Choroid plexus epithelial cell (primary cell): Measurements from ENCODE around the gene PINLYP.
A peak's percentile ranks its signal among the peaks of the same experiment; 100 is the strongest.

Experiments used
- DNase-seq: peaks from one replicate; pipeline ENCODE4 v3.0.0-alpha.2; 2010; ENCODE audit warnings: low read depth
- H3K4me3 ChIP-seq: 2 replicates; pipeline ENCODE4 v1.5.1; 2011; ENCODE audit warnings: low read depth, mild to moderate bottlenecking, control low read depth, low read length, moderate library complexity
- TF ChIP-seq, protein P1 (sequence below): conservative IDR thresholded peaks from 2 replicates; pipeline ENCODE4 v1.5.1; 2011; ENCODE audit warnings: low read depth, mild to moderate bottlenecking, control low read depth, inconsistent platforms, low read length, moderate library complexity

Gene PINLYP

DNA sequence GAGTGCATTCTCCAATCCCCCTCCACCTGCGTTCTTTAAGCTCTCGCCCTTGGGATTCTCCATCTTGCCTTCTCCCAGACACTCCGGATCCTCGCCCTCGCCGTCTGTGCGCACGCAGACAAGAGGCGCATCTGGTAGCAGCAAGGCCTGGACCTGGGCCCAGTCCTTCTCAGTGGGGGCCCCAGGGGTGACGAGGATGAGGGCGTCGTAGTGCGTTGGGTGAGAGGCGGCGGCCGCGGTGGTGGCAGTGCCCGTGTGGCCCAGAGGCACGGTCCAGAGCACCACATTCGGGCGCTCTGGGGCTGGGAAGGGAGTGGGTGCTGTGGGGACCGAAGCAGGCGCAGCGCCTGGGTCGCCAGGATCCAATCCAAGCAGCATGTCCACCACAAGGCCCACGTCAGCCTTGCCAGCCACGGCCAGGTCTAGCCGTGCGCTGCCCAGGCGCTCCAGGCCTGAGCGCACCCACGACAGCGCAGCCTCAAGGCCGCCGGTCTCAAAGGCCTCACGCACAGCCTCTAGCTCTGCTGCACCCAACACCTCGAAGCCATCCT is 17.3 kb downstream of the PINLYP start:
- no peak for DNase-seq
- no peak overlapping the region for H3K4me3 ChIP-seq

GRCh38 chr19:43594081-43594697 is 18.6 kb downstream of the PINLYP start:
- peak overlapping the region; percentile 85 for H3K4me3 ChIP-seq
- TF ChIP-seq, protein P1, sequence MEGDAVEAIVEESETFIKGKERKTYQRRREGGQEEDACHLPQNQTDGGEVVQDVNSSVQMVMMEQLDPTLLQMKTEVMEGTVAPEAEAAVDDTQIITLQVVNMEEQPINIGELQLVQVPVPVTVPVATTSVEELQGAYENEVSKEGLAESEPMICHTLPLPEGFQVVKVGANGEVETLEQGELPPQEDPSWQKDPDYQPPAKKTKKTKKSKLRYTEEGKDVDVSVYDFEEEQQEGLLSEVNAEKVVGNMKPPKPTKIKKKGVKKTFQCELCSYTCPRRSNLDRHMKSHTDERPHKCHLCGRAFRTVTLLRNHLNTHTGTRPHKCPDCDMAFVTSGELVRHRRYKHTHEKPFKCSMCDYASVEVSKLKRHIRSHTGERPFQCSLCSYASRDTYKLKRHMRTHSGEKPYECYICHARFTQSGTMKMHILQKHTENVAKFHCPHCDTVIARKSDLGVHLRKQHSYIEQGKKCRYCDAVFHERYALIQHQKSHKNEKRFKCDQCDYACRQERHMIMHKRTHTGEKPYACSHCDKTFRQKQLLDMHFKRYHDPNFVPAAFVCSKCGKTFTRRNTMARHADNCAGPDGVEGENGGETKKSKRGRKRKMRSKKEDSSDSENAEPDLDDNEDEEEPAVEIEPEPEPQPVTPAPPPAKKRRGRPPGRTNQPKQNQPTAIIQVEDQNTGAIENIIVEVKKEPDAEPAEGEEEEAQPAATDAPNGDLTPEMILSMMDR, result no peak
- no peak for DNase-seq

More for the DNA sequence above, 17.3 kb downstream of the PINLYP start:
- TF ChIP-seq, protein P1, result no peak

- TF ChIP-seq, protein P1, result peak; percentile 97
- H3K4me3 ChIP-seq, result peak overlapping the region; percentile 85
- peak; percentile 86 for DNase-seq
These were observed 19.4 kb downstream of the PINLYP start for GRCh38 chr19:43594710-43595604.

- TF ChIP-seq, protein P1, result no peak
- H3K4me3 ChIP-seq, result peak overlapping the region; percentile 85
These were observed 20.0 kb downstream of the PINLYP start for GRCh38 chr19:43595605-43595998.

GRCh38 chr19:43595999-43596841 is 20.6 kb downstream of the PINLYP start, which contains the start of the genes IRGQ and ZNF576:
IRGQ (minus strand) TSS chr19:43596134; CDS start chr19:43595338, 796 bp downstream.
ZNF576 (plus strand) TSS chr19:43596595; CDS start chr19:43597109, 514 bp downstream.
- TF ChIP-seq, protein P1, result peak; percentile 23
- H3K4me3 ChIP-seq, result peak within 1 kb of the TSS; percentile 85
- DNase-seq, result peak; percentile 100

More at GRCh38 chr19:43595605-43595998, 20.0 kb downstream of the PINLYP start:
- DNase-seq, result no peak

DNA sequence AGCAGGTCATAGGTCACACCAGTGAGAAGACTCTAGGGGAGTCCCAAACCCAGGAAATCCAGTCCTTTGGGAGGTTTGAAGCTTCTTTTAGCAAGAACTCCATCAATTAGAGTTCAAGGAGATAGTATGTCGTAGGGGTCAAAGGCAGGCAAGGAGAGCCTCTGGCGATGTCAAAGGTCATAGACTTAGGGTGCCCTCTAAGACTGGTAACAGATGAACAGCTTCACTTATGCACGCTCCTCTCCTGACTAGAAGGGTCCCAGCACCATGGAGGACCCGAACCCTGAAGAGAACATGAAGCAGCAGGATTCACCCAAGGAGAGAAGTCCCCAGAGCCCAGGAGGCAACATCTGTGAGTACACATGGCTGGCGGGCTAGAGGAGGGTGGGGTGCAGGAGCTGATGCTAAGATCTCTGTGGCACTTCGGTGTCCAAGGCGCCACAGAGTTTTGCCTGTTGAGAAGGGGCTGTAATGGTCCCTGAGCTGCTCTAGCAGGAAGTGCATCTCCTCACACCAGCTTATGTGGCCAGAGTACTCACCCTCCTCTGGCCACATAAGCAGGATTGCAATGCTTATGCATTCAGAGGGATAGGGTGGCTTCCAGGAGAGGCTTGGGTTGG is 21.4 kb downstream of the PINLYP start:
- TF ChIP-seq, protein P1, result no peak

More for the DNA sequence above, 21.4 kb downstream of the PINLYP start:
- DNase-seq, result peak; percentile 13
- H3K4me3 ChIP-seq, result peak overlapping the region; percentile 76
